ENCODE data around the gene CYBRD1. TPM values are rescaled to one million over a fixed set of nuclear protein-coding genes. Genes with fewer than 3 reads are reported as not detected.

The CYBRD1 gene
- total RNA-seq, result 309 and 338 TPM in 2 replicates

GRCh38 chr2:171522052-171522787 lies at the start of gene CYBRD1:
Gene CYBRD1, plus strand, starts transcription at chr2:171522474. Its CDS starts 72 bp downstream, at chr2:171522546.

Other genes starting within 250 kb of the CYBRD1 start
- 6.9 and 13.5 TPM in 2 replicates for gene METTL8, start 88.5 kb upstream of the CYBRD1 start, total RNA-seq
- 7.9 and 17.6 TPM in 2 replicates for gene DCAF17, start 88.2 kb upstream of the CYBRD1 start, total RNA-seq
- gene DYNC1I2, start 165.0 kb downstream of the CYBRD1 start, total RNA-seq, result 61.0 and 73.5 TPM in 2 replicates